MM.1S (cell line): Measurements from ENCODE around the gene CDC42.
"Not testable (repeated sequence)": the region's sequence is repeated elsewhere in the genome, so short reads cannot be mapped to it uniquely, and the experiment has no call there.

Experiments
- DNase-seq: peaks from one replicate; pipeline ENCODE4 v3.0.0-alpha.2; 2015
- H2AFZ ChIP-seq: fragments of 300-600 bp; sonication (generic); 2 replicates; pipeline ENCODE4 v1.6.0; 2016; ENCODE audit warnings: antibody characterized with exemption, low read length
- H3F3A ChIP-seq: fragments of 300-600 bp; sonication (generic); 2 replicates; pipeline ENCODE4 v1.6.1; 2016; ENCODE audit warnings: mild to moderate bottlenecking, antibody characterized with exemption, low read length, moderate library complexity, mixed read lengths; ENCODE audit not compliant: insufficient read depth
- H3K27ac ChIP-seq: fragments of 300-600 bp; sonication (generic); 2 replicates; pipeline ENCODE4 v1.5.1; 2016; ENCODE audit warnings: mild to moderate bottlenecking, low read length
- H3K27me3 ChIP-seq: fragments of 300-600 bp; sonication (generic); replicated peaks from 2 replicates; pipeline ENCODE4 v1.6.0; 2016; ENCODE audit warnings: low read length; ENCODE audit not compliant: insufficient read depth
- H3K36me3 ChIP-seq: fragments of 300-600 bp; sonication (generic); replicated peaks from 2 replicates; pipeline ENCODE4 v1.6.1; 2016; ENCODE audit warnings: mild to moderate bottlenecking, low read length, mixed read lengths; ENCODE audit not compliant: insufficient read depth
- H3K4me1 ChIP-seq: fragments of 300-600 bp; sonication (generic); 2 replicates; pipeline ENCODE4 v1.6.1; 2016; ENCODE audit warnings: low read length, mixed read lengths
- H3K4me2 ChIP-seq: fragments of 300-600 bp; sonication (generic); 2 replicates; pipeline ENCODE4 v1.6.0; 2016; ENCODE audit warnings: low read depth, low read length
- H3K4me3 ChIP-seq: fragments of 300-600 bp; sonication (generic); 2 replicates; pipeline ENCODE4 v1.5.1; 2016; ENCODE audit warnings: low read length, mixed read lengths
- H3K79me2 ChIP-seq: fragments of 300-600 bp; sonication (generic); 2 replicates; pipeline ENCODE4 v1.6.1; 2016; ENCODE audit warnings: mixed run types, low read length, mixed read lengths
- H3K9ac ChIP-seq: fragments of 300-600 bp; sonication (generic); 2 replicates; pipeline ENCODE4 v1.6.1; 2016; ENCODE audit warnings: low read length, mixed read lengths
- H3K9me2 ChIP-seq: fragments of 300-600 bp; sonication (generic); replicated peaks from 2 replicates; pipeline ENCODE4 v1.6.1; 2016; ENCODE audit warnings: mild to moderate bottlenecking, low read length, mixed read lengths; ENCODE audit not compliant: insufficient read depth
- H3K9me3 ChIP-seq: fragments of 300-600 bp; sonication (generic); replicated peaks from 2 replicates; pipeline ENCODE4 v1.6.1; 2016; ENCODE audit warnings: mild to moderate bottlenecking, low read length, mixed read lengths; ENCODE audit not compliant: insufficient read depth
- H4K20me1 ChIP-seq: fragments of 300-600 bp; sonication (generic); 2 replicates; pipeline ENCODE4 v1.6.1; 2016; ENCODE audit warnings: mild to moderate bottlenecking, low read length, moderate library complexity, mixed read lengths; ENCODE audit not compliant: insufficient read depth
- EZH2 ChIP-seq: fragments of 300-600 bp; sonication (generic); optimal IDR thresholded peaks from 2 replicates; pipeline ENCODE3; 2017; ENCODE audit warnings: low read depth, mild to moderate bottlenecking, antibody characterized with exemption, low read length, mixed read lengths
- EZH2phosphoT487 ChIP-seq: fragments of 300-600 bp; sonication (generic); IDR thresholded peaks from 2 replicates; pipeline ENCODE4 v1.6.1; 2018; ENCODE audit warnings: antibody characterized with exemption, low read length
- TF ChIP-seq, protein P1 (sequence below): fragments of 300-600 bp; sonication (generic); IDR thresholded peaks from 2 replicates; pipeline ENCODE4 v1.5.1; 2016; ENCODE audit warnings: antibody characterized with exemption, low read length, mixed read lengths

Gene CDC42

DNA sequence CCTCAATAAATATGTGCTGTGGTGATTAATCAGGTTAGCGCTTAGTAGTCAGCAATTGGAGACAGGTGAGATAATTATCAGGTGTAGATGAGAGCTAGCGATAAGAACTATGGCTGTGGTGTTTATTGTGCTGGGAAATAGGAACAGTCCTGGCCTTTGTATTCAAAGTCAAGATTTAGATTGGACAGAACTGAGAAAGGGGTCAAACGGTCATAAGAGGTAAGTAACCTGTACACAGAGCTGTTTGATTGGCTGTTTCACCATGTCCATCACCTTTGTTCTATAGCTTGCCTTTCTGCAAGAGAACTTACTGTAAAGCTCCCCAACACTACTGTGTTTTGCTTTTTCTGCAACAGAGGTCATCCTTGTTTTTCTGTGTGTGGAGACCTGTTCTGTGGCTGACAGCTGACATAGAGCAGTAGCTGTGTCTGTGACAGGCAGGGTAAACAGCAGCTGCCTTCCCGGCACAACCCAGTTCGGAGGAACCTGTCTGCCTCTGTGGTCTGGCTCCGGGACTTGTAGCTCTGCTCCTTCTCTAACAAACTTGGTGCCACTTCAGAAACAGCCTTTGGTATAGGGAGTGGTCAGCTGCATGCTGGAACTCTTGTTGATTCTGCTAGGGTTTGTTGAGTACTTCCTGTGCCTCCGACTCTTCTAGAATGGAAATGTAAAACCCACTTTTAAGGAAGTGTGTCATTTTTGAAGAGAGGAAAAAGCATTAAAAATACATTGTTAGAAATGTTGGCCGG, 21.1 kb upstream of the CDC42 start:
- no peak overlapping the region for H3K9ac ChIP-seq
- H4K20me1 ChIP-seq = no peaks in the 10 kb centered on the region
- no peak overlapping the region for H3K27ac ChIP-seq
- H3F3A ChIP-seq = peaks cover under 1% of the 10 kb centered on the region; the same call in 1 of the 2 replicates
- TF ChIP-seq EZH2 = no peak
- TF ChIP-seq EZH2phosphoT487 = no peak
- TF ChIP-seq, protein P1, sequence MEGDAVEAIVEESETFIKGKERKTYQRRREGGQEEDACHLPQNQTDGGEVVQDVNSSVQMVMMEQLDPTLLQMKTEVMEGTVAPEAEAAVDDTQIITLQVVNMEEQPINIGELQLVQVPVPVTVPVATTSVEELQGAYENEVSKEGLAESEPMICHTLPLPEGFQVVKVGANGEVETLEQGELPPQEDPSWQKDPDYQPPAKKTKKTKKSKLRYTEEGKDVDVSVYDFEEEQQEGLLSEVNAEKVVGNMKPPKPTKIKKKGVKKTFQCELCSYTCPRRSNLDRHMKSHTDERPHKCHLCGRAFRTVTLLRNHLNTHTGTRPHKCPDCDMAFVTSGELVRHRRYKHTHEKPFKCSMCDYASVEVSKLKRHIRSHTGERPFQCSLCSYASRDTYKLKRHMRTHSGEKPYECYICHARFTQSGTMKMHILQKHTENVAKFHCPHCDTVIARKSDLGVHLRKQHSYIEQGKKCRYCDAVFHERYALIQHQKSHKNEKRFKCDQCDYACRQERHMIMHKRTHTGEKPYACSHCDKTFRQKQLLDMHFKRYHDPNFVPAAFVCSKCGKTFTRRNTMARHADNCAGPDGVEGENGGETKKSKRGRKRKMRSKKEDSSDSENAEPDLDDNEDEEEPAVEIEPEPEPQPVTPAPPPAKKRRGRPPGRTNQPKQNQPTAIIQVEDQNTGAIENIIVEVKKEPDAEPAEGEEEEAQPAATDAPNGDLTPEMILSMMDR = no peak
- no peaks in the 10 kb centered on the region for H3K9me3 ChIP-seq
- H3K36me3 ChIP-seq = no peaks in the 10 kb centered on the region
- no peaks in the 10 kb centered on the region for H3K4me1 ChIP-seq
- no peaks in the 10 kb centered on the region for H3K9me2 ChIP-seq
- H3K4me2 ChIP-seq = no peak overlapping the region
- no peak overlapping the region for H3K4me3 ChIP-seq
- H2AFZ ChIP-seq = no peak overlapping the region
- peaks cover 8% of the 10 kb centered on the region for H3K79me2 ChIP-seq
- no peak for DNase-seq
- H3K27me3 ChIP-seq = no peaks in the 10 kb centered on the region

DNA sequence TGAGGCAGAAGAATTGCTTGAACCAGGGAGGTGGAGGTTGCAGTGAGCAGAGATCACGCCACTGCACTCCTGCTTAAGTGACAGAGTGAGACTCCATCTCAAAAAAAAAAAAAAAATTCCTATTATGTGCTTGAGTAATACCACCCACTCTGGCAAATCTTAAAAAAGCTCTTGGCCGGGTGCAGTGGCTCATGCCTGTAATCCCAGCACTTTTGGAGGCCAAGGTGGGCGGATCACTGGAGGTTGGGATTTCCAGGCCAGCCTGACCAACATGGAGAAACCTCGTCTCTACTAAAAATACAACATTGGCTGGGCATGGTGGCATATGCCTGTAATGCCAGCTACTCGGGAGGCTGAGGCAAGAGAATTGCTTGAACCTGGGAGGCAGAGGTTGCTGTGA, 17.7 kb upstream of the CDC42 start:
- not testable (repeated sequence) for H4K20me1 ChIP-seq, DNase-seq, H3K4me3 ChIP-seq, H3K79me2 ChIP-seq, H3K9me3 ChIP-seq, H3K4me2 ChIP-seq, H3K36me3 ChIP-seq, H3K4me1 ChIP-seq, H3K27me3 ChIP-seq, H3K9me2 ChIP-seq, H2AFZ ChIP-seq, H3F3A ChIP-seq, H3K27ac ChIP-seq, H3K9ac ChIP-seq

DNA sequence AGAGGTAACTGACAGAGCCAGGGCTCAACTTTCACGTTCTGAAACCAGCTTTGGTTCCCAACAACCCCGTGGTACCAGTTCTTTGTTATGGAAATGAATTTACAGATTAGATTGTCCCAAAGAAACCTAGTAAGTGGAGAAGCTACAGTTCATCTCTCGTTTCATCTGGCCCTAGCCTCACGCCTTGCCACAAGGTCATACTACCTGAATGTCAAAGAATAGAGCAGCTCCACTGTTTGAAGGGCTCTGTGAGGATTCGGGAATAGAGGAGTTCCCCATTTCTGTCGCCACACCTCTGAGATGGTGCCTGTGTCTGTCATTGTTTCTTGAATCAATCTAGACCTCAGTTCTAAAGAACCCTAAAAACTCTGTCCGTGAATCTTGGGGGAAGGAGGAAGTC, 15.0 kb upstream of the CDC42 start:
- H4K20me1 ChIP-seq = no peaks in the 10 kb centered on the region
- DNase-seq = no peak
- TF ChIP-seq EZH2 (no peak), EZH2phosphoT487 (no peak)
- TF ChIP-seq, protein P1 = no peak
- no peaks in the 10 kb centered on the region for H3K9me2 ChIP-seq
- peaks cover 7% of the 10 kb centered on the region for H3K4me1 ChIP-seq
- H2AFZ ChIP-seq = 0 out of 2 replicates have a peak overlapping the region, but pooled peaks have one; percentile 9
- H3K36me3 ChIP-seq = no peaks in the 10 kb centered on the region
- peaks cover 13% of the 10 kb centered on the region for H3F3A ChIP-seq
- no peak overlapping the region for H3K27ac ChIP-seq
- H3K27me3 ChIP-seq = no peaks in the 10 kb centered on the region
- H3K79me2 ChIP-seq = no peaks in the 10 kb centered on the region
- no peak overlapping the region for H3K4me3 ChIP-seq
- no peaks in the 10 kb centered on the region for H3K9me3 ChIP-seq
- no peak overlapping the region for H3K9ac ChIP-seq
- no peak overlapping the region for H3K4me2 ChIP-seq

DNA sequence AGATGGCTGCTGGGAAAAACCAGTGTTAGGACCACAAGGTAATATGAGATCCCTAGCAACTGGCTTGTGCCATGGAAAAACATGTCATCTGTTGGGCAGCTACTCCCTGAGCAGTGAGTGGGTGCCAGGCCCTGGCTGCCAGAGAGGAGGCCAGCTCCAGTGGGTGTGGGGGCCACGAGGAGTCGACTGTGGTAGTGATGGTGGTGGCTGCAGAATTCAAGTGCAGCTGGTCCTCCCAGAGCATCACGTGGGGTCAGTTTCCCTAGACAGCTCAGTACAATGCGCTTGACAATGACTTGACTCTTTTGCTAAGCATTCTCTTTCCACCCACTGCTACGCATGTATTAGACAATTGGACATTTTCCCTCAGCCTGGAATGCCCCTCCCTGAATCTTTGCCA, 14.5 kb upstream of the CDC42 start:
- no peaks in the 10 kb centered on the region for H3K9me2 ChIP-seq
- H3K9ac ChIP-seq = no peak overlapping the region
- no peak for DNase-seq
- H3F3A ChIP-seq = peaks cover 13% of the 10 kb centered on the region
- no peaks in the 10 kb centered on the region for H3K79me2 ChIP-seq
- no peak overlapping the region for H3K4me2 ChIP-seq
- H3K4me3 ChIP-seq = no peak overlapping the region
- H3K4me1 ChIP-seq = peaks cover 12% of the 10 kb centered on the region
- no peak for TF ChIP-seq EZH2phosphoT487
- TF ChIP-seq, protein P1 = no peak
- no peak for TF ChIP-seq EZH2
- H3K27ac ChIP-seq = no peak overlapping the region
- no peaks in the 10 kb centered on the region for H3K9me3 ChIP-seq
- H3K36me3 ChIP-seq = no peaks in the 10 kb centered on the region
- no peak overlapping the region for H2AFZ ChIP-seq
- H4K20me1 ChIP-seq = no peaks in the 10 kb centered on the region
- no peaks in the 10 kb centered on the region for H3K27me3 ChIP-seq
